Measurements from ENCODE around the gene DHRS2.

The DHRS2 gene

GRCh38 chr14:23641915-23642588, 5.9 kb downstream of the DHRS2 start:
- H3K27me3 ChIP-seq (ENCODE audit: insufficient read depth, low read length), result 0 out of 2 replicates have a peak, but pooled peaks cover 3% of the 10 kb centered on the region
- no peaks in the 10 kb centered on the region for H3K4me1 ChIP-seq (ENCODE audit: insufficient read depth, low read length, severe bottlenecking)
- H3K9ac ChIP-seq (ENCODE audit: low read length), result no peak overlapping the region
- no peaks in the 10 kb centered on the region for H3K9me3 ChIP-seq (ENCODE audit: low read length)
- no peak overlapping the region for H3K4me2 ChIP-seq (ENCODE audit: low read length)
- H2AFZ ChIP-seq (ENCODE audit: low read length), result no peak overlapping the region
- no peaks in the 10 kb centered on the region for H3K79me2 ChIP-seq (ENCODE audit: insufficient read depth, low read length)
- no peaks in the 10 kb centered on the region for H3K9me2 ChIP-seq (ENCODE audit: low read depth, low read length)
- H4K20me1 ChIP-seq (ENCODE audit: insufficient read depth, low read length), result no peaks in the 10 kb centered on the region
- no peak overlapping the region for H3K4me3 ChIP-seq (ENCODE audit: low read depth, low read length, poor library complexity, severe bottlenecking)
- H3F3A ChIP-seq (ENCODE audit: insufficient read depth, low read length), result no peaks in the 10 kb centered on the region
- H3K36me3 ChIP-seq (ENCODE audit: insufficient read depth, low read length), result no peaks in the 10 kb centered on the region
- H3K27ac ChIP-seq (ENCODE audit: low read depth, low read length, poor library complexity, severe bottlenecking), result no peak overlapping the region
- TF ChIP-seq, protein P1, sequence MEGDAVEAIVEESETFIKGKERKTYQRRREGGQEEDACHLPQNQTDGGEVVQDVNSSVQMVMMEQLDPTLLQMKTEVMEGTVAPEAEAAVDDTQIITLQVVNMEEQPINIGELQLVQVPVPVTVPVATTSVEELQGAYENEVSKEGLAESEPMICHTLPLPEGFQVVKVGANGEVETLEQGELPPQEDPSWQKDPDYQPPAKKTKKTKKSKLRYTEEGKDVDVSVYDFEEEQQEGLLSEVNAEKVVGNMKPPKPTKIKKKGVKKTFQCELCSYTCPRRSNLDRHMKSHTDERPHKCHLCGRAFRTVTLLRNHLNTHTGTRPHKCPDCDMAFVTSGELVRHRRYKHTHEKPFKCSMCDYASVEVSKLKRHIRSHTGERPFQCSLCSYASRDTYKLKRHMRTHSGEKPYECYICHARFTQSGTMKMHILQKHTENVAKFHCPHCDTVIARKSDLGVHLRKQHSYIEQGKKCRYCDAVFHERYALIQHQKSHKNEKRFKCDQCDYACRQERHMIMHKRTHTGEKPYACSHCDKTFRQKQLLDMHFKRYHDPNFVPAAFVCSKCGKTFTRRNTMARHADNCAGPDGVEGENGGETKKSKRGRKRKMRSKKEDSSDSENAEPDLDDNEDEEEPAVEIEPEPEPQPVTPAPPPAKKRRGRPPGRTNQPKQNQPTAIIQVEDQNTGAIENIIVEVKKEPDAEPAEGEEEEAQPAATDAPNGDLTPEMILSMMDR (IDR thresholded peaks at IDR 0.05; ENCODE audit: low read length), result no peak
- no peak for TF ChIP-seq EZH2 (IDR thresholded peaks at IDR 0.05; ENCODE audit: borderline replicate concordance, low read length)

GRCh38 chr14:23643533-23644194, 7.5 kb downstream of the DHRS2 start:
- H3K9me2 ChIP-seq (ENCODE audit: low read depth, low read length), result no peaks in the 10 kb centered on the region
- H3K4me3 ChIP-seq (ENCODE audit: low read depth, low read length, poor library complexity, severe bottlenecking), result no peak overlapping the region
- TF ChIP-seq, protein P1 (IDR thresholded peaks at IDR 0.05; ENCODE audit: low read length), result no peak
- TF ChIP-seq EZH2 (IDR thresholded peaks at IDR 0.05; ENCODE audit: borderline replicate concordance, low read length), result no peak
- no peaks in the 10 kb centered on the region for H4K20me1 ChIP-seq (ENCODE audit: insufficient read depth, low read length)
- no peak overlapping the region for H3K27ac ChIP-seq (ENCODE audit: low read depth, low read length, poor library complexity, severe bottlenecking)
- H3K27me3 ChIP-seq (ENCODE audit: insufficient read depth, low read length), result 0 out of 2 replicates have a peak, but pooled peaks cover 3% of the 10 kb centered on the region
- H3K36me3 ChIP-seq (ENCODE audit: insufficient read depth, low read length), result no peaks in the 10 kb centered on the region
- no peaks in the 10 kb centered on the region for H3K9me3 ChIP-seq (ENCODE audit: low read length)
- no peaks in the 10 kb centered on the region for H3F3A ChIP-seq (ENCODE audit: insufficient read depth, low read length)
- no peaks in the 10 kb centered on the region for H3K79me2 ChIP-seq (ENCODE audit: insufficient read depth, low read length)
- H2AFZ ChIP-seq (ENCODE audit: low read length), result no peak overlapping the region
- no peak overlapping the region for H3K9ac ChIP-seq (ENCODE audit: low read length)
- no peak overlapping the region for H3K4me2 ChIP-seq (ENCODE audit: low read length)
- H3K4me1 ChIP-seq (ENCODE audit: insufficient read depth, low read length, severe bottlenecking), result no peaks in the 10 kb centered on the region

DNA sequence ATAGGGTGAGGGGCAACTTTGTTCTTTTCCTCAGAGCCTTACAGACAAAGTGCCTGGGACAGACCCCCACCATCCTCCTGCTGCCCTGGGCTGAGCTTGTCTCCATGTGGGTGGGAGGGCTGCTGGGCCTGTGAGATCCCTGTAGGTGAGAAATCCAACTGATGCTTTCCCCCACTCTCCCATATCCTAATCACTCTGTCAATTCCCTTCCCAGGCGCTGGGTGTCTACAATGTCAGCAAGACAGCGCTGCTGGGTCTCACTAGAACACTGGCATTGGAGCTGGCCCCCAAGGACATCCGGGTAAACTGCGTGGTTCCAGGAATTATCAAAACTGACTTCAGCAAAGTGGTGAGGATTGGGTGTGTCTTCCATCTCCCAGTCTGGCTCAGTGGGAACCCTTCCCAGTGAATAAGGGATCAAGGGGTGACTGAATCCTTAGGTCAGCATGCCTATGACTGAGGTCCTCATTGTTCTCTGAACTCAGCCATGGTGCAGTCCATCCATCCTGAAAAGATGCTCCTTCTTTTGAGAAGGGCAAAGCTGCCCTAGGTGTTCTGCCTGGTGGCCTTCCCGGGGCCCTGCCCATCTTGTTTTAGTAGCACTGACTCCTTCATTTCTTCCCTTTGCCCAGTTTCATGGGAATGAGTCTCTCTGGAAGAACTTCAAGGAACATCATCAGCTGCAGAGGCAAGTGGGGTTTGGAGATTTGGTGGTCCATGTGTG, 8.2 kb downstream of the DHRS2 start:
- Histone ChIP-seq H3K9ac (ENCODE audit: low read length) (no peak overlapping the region), H3K9me2 (ENCODE audit: low read depth, low read length) (no peaks in the 10 kb centered on the region), H4K20me1 (ENCODE audit: insufficient read depth, low read length) (no peaks in the 10 kb centered on the region), H3K4me2 (ENCODE audit: low read length) (no peak overlapping the region), H3K27me3 (ENCODE audit: insufficient read depth, low read length) (0 out of 2 replicates have a peak, but pooled peaks cover 3% of the 10 kb centered on the region), H2AFZ (ENCODE audit: low read length) (no peak overlapping the region), H3K4me1 (ENCODE audit: insufficient read depth, low read length, severe bottlenecking) (no peaks in the 10 kb centered on the region), H3K9me3 (ENCODE audit: low read length) (no peaks in the 10 kb centered on the region), H3K79me2 (ENCODE audit: insufficient read depth, low read length) (no peaks in the 10 kb centered on the region), H3K27ac (ENCODE audit: low read depth, low read length, poor library complexity, severe bottlenecking) (no peak overlapping the region), H3K36me3 (ENCODE audit: insufficient read depth, low read length) (no peaks in the 10 kb centered on the region), H3K4me3 (ENCODE audit: low read depth, low read length, poor library complexity, severe bottlenecking) (no peak overlapping the region), H3F3A (ENCODE audit: insufficient read depth, low read length) (no peaks in the 10 kb centered on the region)
- TF ChIP-seq EZH2 (IDR thresholded peaks at IDR 0.05; ENCODE audit: borderline replicate concordance, low read length), result no peak
- TF ChIP-seq, protein P1 (IDR thresholded peaks at IDR 0.05; ENCODE audit: low read length), result no peak
